RCC 7860 (cell line): Measurements from ENCODE around the gene NFKBIB.
"Not testable (repeated sequence)": the region's sequence is repeated elsewhere in the genome, so short reads cannot be mapped to it uniquely, and the experiment has no call there.

ENCODE experiments used
- DNase-seq: peaks from one replicate; pipeline ENCODE4 v3.0.0-alpha.2; 2015; ENCODE audit warnings: low spot score
- FAIRE-seq: peaks from 2 replicates; lab custom pipeline; 2012; peaks lifted over from hg19 to GRCh38; lab: Jason Lieb, UNC

The NFKBIB gene

DNA sequence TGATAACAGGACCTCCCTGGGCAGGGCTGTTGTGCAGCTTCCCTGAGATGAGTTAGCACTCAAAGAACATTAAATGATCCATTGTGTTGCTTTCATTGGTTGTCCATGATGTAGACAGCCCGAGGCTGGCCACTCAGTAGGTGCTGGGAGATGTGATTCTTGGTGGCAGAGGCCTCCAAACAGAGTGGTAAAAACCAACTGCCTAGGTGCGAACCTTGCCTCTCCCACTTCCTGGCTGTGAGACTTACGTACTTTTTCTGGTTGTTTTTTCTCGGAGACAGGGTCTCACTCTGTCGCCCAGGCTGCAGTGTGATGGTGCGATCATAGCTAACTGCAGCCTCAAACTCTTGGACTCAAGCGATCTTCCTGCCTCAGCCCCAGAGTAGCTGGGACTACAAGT lies 24.6 kb downstream of the NFKBIB start:
- no peak for DNase-seq
- FAIRE-seq, result no peak

DNA sequence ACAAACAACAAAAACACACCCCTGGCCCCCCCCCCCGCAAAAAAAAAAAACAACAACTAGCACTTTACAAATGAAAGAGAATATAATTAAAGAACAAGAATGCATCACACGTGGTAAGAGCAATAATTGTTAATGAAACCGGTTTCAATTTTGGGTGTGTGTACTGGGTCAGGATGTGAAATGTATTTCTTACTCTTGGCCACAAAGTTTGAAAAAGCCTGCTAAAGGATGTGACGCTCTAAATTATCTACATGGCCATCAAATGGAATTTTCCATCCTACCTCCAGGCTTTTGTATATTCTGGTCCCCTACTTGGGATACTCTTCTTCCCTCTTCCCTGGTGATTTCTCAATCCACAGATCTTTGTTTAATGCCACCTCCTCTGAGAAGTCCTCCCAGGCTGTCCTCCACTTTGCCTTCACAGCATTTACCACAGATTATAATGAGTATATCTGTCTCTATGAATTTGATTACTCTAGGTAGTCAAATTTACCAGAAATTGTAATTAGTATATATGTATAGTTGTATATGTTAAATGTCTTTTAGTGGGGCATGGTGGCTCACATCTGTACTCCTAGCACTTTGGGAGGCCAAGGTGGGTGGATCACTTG lies 28.7 kb downstream of the NFKBIB start:
- DNase-seq (no peak), FAIRE-seq (no peak)

DNA sequence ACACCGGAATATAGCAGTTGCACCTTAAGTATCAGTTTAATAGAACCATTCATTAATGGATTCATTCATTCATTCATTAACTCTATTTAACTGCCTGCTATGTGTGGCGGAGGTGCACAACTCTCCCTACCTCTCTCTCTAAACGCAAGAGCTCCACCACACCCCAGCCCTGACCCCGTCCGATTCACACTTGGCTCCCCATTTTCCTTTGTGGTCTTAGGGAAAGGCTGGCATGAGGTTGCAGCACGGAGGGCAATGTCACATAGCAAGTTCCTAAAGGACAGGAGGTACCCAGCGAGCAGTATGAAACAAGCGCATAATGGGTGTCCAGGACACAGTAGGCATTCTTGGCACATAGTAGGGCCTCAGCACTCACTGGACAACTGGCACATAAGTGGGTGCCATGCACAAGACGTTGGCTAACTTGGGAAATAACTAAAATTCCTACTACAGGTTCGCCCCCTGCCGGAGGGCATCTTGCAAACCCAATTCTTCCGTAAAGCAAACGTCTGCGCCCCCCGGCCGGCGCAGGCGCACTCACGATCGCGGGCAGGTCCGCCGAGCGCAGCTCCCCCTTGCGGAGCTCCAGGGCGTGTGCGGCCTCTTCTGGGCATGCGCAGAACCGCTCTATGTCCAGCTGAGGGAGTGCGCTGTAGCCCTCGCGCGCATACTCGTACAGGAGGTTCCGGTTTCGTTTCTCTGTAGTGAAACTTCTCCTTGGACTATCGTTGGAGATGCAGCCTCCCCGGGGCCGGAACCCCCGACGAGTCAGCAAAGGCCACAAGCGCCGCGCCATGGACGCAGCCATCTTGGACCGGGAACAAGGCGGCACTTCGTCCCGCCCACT lies 30.4 kb downstream of the NFKBIB start, which contains the start of gene SARS2:
TSS of gene SARS2 (minus strand) at position 835 of the 847 bp plus-strand sequence. CDS start at position 808, 27 bp downstream.
- FAIRE-seq (peak; percentile 2), DNase-seq (peak; percentile 86)

DNA sequence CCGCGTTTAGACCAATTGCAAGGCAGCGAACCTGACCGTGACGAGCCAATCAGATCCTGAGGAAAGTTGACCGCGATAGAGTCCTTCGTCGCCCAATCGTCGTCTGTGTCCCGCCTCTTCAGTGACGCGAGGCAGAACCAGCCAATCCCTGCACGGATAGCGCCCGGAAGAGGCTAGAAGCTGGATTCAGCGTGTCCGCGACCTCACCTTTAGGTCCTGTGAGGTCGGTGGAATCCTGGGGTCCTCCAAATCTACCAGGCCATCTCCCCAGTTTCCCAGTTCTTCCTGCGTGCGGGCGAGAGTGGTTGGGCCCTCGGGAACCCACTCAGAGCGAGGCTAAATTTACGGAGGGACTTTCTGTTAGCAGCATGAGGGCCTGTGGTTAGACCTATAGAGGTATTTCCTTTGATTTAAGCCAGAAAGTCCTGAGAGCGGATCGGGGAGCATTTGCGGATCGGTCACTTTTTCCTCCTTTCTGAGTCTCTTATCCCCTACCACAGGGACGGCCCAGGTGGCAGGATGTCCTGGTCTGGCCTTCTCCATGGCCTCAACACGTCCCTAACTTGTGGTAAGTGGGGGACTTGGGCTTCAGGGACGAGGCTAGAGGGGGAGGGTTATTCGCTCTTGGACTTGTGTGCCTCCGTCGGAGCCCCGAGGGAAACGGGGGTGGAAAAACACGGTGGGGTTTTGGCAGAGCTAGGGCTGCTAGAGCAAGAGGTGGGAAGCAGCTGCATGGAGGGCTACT lies 31.2 kb downstream of the NFKBIB start, which contains the start of gene MRPS12:
TSS of gene MRPS12 (plus strand) at position 169 of the 745 bp plus-strand sequence. CDS start at position 520, 351 bp downstream.
- DNase-seq (peak; percentile 96), FAIRE-seq (peak; percentile 87)

DNA sequence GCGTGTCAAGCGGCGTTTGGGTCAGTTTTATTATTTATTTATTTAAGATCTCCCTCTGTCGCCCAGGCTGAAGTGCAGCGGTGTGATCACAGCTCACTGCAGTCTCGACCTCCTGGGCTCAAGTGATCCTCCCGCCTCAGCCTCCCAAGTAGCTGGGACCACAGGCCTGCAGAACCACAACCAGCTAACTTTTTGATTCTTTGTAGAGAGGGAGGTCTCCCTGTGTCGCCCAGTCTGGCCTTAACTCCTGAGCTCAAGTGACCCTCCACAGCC lies 31.7 kb downstream of the NFKBIB start:
- FAIRE-seq (no peak), DNase-seq (no peak)

DNA sequence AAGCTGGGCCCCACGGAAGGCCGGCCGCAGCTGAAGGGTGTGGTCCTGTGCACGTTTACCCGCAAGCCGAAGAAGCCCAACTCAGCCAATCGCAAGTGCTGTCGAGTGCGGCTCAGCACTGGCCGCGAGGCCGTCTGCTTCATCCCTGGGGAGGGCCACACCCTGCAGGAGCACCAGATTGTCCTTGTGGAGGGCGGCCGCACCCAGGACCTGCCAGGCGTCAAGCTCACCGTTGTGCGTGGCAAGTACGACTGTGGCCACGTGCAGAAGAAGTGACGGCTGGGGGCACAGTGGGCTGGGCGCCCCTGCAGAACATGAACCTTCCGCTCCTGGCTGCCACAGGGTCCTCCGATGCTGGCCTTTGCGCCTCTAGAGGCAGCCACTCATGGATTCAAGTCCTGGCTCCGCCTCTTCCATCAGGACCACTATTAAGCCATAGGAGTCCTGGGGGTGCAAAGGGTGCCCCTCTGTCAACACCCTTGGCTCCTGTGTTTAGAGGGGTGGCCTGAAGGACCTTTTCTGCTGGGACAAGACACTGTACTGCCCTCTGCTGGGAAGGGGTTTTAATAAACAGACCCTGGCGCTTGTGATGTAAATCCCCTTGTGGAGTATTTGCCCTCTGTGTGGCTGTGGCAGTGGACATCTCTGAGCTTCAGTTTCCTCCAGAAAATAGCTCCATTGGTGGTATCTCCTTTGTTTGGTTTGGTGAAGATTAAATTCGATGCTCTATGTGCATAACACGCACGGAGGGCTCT lies 32.8 kb downstream of the NFKBIB start:
- DNase-seq, result no peak
- FAIRE-seq, result no peak

DNA sequence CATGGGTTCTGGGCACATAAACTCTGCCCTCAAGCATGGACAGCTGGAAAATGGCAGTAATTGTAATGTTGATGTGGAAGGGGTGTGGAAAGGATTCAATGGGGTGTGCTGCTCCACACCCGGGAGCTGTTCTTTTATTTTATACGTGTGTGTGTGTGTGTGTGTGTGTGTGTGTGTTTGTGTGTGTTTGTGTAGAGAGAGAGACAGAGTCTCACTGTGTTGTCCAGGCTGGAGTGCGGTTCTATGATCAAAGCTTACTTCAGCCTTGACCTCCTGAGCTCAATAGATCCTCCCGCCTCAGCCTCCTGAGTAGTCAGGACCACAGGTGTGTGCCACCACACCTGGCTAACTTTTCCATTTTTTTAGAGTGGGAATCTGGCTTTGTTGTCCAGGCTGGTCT lies 33.8 kb downstream of the NFKBIB start:
- FAIRE-seq, result no peak

DNA sequence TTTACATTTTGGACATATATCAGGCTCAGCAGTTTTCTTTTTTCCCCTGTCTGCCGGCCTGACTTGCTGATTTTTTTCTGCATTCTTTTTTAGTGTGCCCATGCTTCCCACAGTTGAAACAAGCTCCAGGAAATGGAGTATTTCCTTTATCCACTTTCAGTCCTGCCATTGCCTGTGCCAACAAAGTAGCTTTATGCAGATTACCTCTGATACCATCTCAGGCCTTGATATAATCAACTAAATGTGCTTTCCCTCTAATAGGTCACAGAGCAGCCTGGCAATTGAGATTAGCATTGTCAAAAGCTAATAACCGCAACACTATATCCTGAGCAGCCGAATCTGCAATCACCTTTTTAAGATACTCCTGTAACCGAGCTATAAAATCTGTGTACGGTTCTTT lies 40.2 kb downstream of the NFKBIB start:
- no peak for DNase-seq
- no peak for FAIRE-seq

More for the DNA sequence above, 33.8 kb downstream of the NFKBIB start:
- DNase-seq, result no peak

DNA sequence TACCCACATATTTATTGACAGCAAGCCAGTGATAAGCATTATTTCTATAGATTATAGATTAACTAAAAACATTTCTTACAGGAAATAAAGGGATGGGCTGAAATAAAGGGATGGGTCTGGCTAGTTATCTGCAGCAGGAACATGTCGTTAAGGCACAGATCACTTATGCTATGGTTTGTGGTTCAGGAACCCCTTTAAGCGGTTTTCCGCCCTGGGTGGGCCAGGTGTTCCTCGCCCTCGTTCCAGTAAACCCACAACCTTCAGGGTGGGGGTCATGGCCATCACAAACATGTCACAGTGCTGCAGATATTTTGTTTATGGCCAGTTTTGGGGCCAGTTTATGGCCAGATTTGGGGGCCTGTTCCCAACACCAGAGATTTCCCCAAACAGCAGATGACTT lies 41.7 kb downstream of the NFKBIB start:
- DNase-seq, FAIRE-seq: not testable (repeated sequence)

DNA sequence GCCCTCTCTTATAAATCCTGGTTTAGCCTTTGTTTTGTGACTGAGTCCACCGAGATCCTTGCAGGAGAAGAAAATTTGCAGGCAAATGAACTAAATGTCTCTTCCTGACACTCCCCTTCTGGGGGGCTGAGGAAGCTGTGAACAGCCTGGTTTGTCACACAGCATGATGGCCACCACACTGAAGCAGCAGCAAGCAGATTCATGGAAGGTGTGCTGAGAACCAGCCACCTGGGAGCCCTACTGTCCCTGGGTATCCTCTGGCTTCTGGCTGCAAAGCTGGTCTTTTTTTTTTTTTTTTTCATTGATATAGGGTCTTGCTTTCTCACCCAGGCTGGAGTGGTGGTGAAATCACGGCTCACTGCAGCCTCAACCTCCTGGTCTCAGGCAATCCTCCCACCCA lies 42.2 kb downstream of the NFKBIB start:
- FAIRE-seq (no peak), DNase-seq (no peak)

DNA sequence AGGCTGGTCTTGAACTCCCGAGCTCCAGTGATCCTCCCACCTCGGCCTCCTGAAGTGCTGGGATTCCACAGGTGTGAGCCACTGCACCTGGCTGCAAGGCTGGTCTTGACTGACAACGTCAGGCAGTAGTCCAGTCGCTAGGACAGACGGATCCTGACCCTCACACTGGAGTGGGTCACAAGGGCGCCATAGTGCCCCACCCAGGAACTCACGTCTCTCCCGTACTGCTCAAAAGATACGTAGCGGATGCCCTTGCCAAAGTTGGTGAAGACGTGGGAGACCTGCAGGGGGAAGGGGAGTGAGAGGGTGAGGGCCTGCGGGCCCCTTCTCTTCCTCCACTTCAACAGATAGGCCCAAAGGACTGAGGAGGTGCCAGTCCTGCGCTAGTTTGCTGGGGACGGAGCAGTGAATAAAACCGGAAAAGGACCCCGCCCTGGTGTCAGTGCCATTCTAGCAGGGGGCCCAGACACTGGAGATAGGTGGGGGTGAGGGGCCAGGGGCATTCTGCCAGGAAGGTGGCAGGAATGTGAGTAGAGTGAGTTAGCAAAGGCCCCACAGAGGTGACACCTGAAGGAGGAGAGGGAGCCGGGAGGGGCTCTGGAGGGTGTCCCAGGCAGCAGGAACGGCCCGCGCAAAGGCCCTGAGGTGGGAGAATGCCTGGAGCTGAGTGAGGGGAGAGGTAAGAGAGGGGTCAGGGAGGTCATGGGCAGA lies 42.9 kb downstream of the NFKBIB start:
- DNase-seq (no peak), FAIRE-seq (no peak)

DNA sequence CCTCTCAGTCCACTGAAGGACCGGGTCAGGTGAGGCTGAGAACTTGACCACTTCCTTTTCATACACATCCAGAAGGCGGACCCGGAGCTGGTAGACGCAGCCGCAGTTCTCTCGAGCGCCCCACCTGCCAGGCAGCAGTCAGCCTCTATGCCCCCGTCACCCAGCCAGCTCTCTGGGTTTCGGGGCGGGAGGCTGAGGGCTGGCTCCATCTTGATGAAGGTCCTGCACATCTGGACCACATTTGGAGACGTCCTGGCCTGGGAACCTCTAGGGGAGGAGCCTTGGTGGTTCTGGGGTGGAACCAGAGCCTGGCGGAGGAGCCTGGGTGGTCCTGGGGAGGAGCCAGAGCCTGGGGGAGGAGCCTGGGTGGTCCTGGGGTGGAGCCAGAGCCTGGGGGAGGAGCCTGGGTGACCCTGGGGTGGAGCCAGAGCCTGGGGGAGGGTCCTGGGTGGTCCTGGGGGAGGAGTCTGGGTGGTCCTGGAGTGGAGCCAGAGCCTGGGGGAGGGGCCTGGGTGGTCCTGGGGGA lies 45.3 kb downstream of the NFKBIB start:
- no peak for DNase-seq

DNA sequence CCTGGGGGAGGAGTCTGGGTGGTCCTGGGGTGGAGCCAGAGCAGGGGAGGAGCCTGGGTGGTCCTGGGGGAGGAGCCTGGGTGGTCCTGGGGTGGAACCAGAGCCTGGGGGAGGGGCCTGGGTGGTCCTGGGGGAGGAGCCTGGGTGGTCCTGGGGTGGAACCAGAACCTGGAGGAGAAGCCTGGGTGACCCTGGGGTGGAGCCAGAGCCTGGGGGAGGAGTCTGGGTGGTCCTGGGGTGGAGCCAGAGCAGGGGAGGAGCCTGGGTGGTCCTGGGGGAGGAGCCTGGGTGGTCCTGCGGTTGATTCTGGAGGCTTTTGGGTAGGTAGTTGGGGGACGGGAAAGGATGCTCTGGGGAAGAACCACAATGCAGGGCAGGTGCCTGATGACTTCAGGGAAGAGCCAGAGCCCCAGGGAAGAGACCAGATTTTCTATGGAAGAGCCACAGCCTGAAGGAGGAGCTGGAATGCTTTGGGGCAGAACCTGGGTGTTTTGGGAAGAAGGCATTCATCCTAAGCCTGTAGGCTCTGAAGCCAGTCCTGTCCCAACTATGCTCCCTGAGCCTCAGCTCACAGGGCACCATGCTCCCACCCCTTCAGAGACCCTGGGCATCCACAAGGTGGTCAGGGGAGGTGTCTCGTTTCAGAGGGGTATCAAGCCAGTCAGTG lies 45.9 kb downstream of the NFKBIB start:
- FAIRE-seq (no peak), DNase-seq (no peak)

More for the DNA sequence above, 45.3 kb downstream of the NFKBIB start:
- no peak for FAIRE-seq

DNA sequence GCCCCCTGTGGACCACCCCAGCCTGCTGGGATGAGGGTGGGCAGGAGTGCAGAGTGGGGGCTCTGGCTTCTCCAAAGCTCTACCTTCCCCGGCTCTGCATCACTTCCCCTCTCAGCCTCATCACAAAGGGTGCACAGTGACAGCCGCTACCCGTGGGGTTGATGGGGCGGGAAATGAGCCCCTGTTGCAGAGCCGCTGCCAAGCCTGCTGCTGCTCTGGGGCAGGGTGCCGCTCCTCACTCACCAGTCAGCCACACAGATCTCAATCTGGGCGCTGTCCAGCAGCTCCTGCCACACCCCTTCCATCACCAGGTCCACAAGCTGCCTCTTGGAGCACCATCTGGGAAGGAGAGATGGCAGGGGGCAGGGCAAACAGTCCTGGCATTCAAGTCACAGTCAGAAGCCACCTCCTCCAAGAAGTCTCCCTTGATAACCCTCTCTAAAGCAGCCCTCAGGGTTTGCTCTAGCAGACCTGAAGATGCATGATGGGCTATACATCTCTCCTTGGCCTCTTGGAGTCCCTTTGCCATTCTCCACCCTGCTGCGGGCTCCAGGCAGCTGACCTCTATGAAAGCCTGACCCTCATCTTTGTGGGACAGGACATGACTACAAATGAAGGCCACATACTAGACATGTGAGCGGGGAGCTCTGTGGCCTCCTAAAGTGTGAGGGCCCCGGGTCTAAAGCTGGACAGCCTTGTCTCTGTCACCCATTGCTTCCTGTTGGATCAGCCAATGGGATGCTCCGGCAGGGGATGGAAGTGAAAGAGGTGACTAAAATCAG lies 46.7 kb downstream of the NFKBIB start:
- FAIRE-seq, result no peak
- DNase-seq, result no peak

DNA sequence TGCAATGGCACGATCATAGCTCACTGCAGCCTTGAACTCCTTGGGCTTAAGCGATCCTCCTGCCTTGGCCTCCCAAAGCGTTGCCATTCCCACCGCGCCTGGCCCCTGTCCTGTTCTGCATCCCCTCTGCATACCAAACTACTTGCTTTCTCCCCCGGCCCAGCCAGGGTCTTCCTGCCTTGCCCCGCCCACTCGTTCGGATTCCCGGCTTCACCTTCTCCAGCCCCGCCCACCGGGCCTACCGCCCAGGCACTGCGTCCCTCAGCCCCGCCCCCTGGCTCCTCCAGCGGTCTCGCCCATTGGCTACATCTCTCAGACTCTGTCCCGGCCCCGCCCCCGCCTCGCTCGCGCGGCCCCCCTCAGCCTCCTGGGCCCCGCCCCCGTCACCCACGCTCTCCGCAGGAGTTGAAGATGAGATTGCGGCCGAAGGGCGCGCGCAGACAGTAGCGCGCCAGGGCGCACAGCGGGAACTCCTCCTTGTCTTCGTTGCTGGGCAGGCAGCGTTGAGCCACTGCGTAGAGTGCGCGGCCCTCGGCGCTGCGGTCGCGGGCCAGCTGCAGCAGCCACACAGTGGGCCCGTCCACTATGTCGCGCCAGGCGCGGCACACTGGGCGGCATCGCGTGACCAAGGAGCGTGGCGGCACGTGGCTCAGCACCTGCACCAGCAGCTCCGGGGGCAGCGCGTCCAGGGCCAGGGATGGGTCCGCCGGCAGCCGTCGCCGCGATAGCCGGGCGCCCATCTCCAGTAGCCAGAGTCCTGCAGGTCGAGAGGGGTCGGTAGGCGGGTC lies 50.0 kb downstream of the NFKBIB start:
- DNase-seq (no peak), FAIRE-seq (no peak)

DNA sequence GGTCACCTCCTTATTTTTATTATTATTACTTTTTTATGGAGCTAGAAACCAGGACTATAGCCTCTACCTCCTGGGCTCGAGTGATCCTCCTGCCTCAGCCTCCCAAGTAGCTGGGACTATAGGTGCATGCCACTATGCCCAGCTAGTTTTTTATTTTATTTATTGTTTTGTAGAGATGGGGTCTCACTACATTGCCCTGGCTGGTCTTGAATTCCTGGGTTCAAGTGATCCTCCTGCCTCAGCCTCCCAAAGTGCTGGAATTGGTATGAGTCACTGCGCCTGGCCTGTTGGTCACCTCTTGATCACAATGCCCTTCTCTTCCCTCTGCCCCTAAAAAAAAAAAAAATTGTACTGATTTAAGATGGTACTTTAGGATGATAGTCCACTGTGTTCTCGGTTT lies 51.4 kb downstream of the NFKBIB start:
- DNase-seq (no peak), FAIRE-seq (no peak)

DNA sequence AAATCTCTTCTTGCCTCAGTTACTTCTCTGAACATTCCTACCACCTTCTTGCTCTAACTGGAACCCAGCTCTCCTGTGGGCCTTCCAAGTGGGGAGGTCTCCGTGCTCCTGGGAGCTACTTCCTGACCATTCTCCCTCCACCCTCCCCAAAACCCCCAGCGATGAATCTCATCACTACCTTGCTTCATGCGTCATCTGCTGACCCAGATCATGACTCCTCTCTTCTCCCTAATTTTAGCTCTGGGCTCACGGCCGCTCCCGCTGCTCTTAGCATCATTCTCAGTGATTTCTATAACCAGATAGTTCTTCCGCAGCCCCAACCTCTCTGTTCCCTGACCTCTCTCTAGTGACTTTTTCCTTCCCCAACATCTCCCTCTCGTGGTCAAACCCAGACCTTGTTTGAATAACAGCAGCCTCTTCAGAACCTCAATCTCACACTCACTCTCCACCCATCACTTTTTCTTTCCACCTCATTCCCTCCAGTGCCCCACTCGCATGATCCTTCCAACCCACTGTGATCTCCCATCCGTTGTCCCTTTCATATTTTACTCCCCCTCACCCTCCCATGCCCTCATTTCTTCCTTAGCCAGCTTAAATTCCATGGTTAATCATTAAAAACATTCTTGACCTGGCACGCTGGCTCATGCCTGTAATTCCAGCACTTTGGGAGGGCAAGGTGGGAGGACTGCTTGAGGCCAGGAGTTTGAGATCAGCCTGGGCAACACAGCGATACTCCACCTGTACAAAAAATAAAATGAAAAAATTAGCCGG lies 52.8 kb downstream of the NFKBIB start:
- DNase-seq (peak; percentile 78), FAIRE-seq (peak; percentile 87)
